H1 (cell line): ENCODE measurements around the gene SUPT4H1. TPM values are rescaled to one million over a fixed set of nuclear protein-coding genes. Genes with fewer than 3 reads are reported as not detected.

Experiments
- CTCF ChIA-PET: fragments of 300-600 bp; sonication (Branson Sonifier 250); formaldehyde crosslinking; loops from one replicate; lab custom pipeline; 2021; ENCODE audit not compliant: partially characterized antibody; lab: Charles Lee
- POLR2A ChIA-PET: fragments of 300-600 bp; sonication (Branson Sonifier 250); formaldehyde crosslinking; loops from one replicate; lab custom pipeline; 2021; ENCODE audit warnings: inconsistent platforms; ENCODE audit not compliant: partially characterized antibody; lab: Charles Lee
- DNase-seq, 2 experiments: peaks; one replicate each; pipeline versions ENCODE4 v3.0.0 to v3.0.0-alpha.2; 2010 to 2022; ENCODE audit warnings: low spot score in 2 of 2, low read depth in 1 of 2, mixed read lengths in 1 of 2
- FAIRE-seq: peaks from 2 replicates; lab custom pipeline; 2011; peaks lifted over from hg19 to GRCh38; lab: Jason Lieb, UNC
- H2AFZ ChIP-seq: 2 replicates; pipeline ENCODE4 v1.8.1; 2012; ENCODE audit warnings: low read length, inconsistent platforms
- H2AK5ac ChIP-seq: 2 replicates; pipeline ENCODE4 v1.6.1; 2013; ENCODE audit warnings: low read depth, low read length
- H2BK120ac ChIP-seq: replicated peaks from 2 replicates; pipeline ENCODE3; 2013; ENCODE audit warnings: low read depth, low read length, inconsistent platforms
- H2BK12ac ChIP-seq: 2 replicates; pipeline ENCODE4 v1.6.1; 2013; ENCODE audit warnings: low read depth, low read length
- H2BK15ac ChIP-seq: 2 replicates; pipeline ENCODE4 v1.6.1; 2013; ENCODE audit warnings: low read length
- H2BK20ac ChIP-seq: 2 replicates; pipeline ENCODE4 v1.6.1; 2013; ENCODE audit warnings: low read length
- H2BK5ac ChIP-seq: 2 replicates; pipeline ENCODE4 v1.6.1; 2013; ENCODE audit warnings: low read depth, low read length
- H3K14ac ChIP-seq: 2 replicates; pipeline ENCODE4 v1.6.1; 2013; ENCODE audit warnings: inconsistent platforms; ENCODE audit not compliant: insufficient read length
- H3K18ac ChIP-seq: 2 replicates; pipeline ENCODE4 v1.6.1; 2013; ENCODE audit warnings: low read length; ENCODE audit errors: extremely low read depth
- H3K23ac ChIP-seq: 2 replicates; pipeline ENCODE4 v1.6.1; 2013; ENCODE audit warnings: inconsistent platforms; ENCODE audit not compliant: insufficient read length
- H3K23me2 ChIP-seq: 2 replicates; pipeline ENCODE4 v1.6.1; 2013; ENCODE audit warnings: low read depth, low read length
- H3K27ac ChIP-seq: 2 replicates; pipeline ENCODE4 v1.6.1; 2011; ENCODE audit warnings: low read depth, low read length, inconsistent platforms
- H3K27me3 ChIP-seq, 4 experiments: replicated peaks in 1 of 4; 1 replicate in 1 of 4; 2 replicates in 3 of 4; pipeline versions ENCODE4 v1.6.1 to v1.8.1; 2011 to 2013; ENCODE audit warnings: low read length in 3 of 4, mild to moderate bottlenecking in 3 of 4, inconsistent platforms in 2 of 4, mixed read lengths in 2 of 4, moderate library complexity in 1 of 4; ENCODE audit not compliant: control insufficient read depth in 3 of 4, insufficient read depth in 3 of 4; ENCODE audit errors: extremely low read depth in 1 of 4
- H3K36me3 ChIP-seq, 4 experiments: 2 replicates each; pipeline versions ENCODE4 v1.6.1 to v1.8.1; 2011 to 2013; ENCODE audit warnings: mild to moderate bottlenecking in 4 of 4, low read length in 3 of 4, moderate library complexity in 2 of 4, control low read depth in 1 of 4, inconsistent platforms in 1 of 4; ENCODE audit not compliant: insufficient read depth in 4 of 4, control insufficient read depth in 2 of 4
- H3K4ac ChIP-seq: replicated peaks from 2 replicates; pipeline ENCODE3; 2013; ENCODE audit warnings: low read length, low read depth, mixed read lengths, inconsistent platforms; ENCODE audit not compliant: insufficient read length
- H3K4me1 ChIP-seq, 4 experiments: replicated peaks in 1 of 4; 1 replicate in 1 of 4; 2 replicates in 3 of 4; pipeline versions ENCODE4 v1.6.1 to v1.8.1; 2011 to 2013; ENCODE audit warnings: low read length in 3 of 4, inconsistent platforms in 2 of 4, mixed read lengths in 1 of 4; ENCODE audit not compliant: insufficient read depth in 4 of 4, control insufficient read depth in 3 of 4
- H3K4me2 ChIP-seq, 2 experiments: 2 replicates each; pipeline versions ENCODE4 v1.6.1 to v1.8.1; 2011 to 2013; ENCODE audit warnings: low read depth in 2 of 2, low read length in 2 of 2, control low read depth in 1 of 2, inconsistent platforms in 1 of 2, mild to moderate bottlenecking in 1 of 2; ENCODE audit not compliant: insufficient read depth in 1 of 2
- H3K4me3 ChIP-seq, 4 experiments: fragments of 200-600, 300-600 bp in 1 of 4; sonication (generic), shearing (Covaris generic), sonication (Bioruptor Twin) in 1 of 4; 2 replicates each; pipeline versions ENCODE4 v1.5.1 to v1.8.1; 2011 to 2016; ENCODE audit warnings: low read length in 4 of 4, low read depth in 3 of 4, control low read depth in 2 of 4, inconsistent platforms in 2 of 4, mild to moderate bottlenecking in 2 of 4, mixed read lengths in 1 of 4, moderate library complexity in 1 of 4; ENCODE audit not compliant: insufficient read depth in 2 of 4; ENCODE audit errors: extremely low read depth in 1 of 4
- H3K56ac ChIP-seq: replicated peaks from 2 replicates; pipeline ENCODE3; 2013; ENCODE audit warnings: low read depth, mild to moderate bottlenecking, mixed read lengths, low read length, inconsistent platforms; ENCODE audit not compliant: insufficient read length
- H3K79me1 ChIP-seq: 2 replicates; pipeline ENCODE4 v1.6.1; 2013; ENCODE audit warnings: low read depth, low read length, control low read depth
- H3K79me2 ChIP-seq, 2 experiments: 2 replicates each; pipeline versions ENCODE4 v1.6.1 to v1.8.1; 2012 to 2013; ENCODE audit warnings: low read length in 2 of 2, mild to moderate bottlenecking in 2 of 2, inconsistent platforms in 1 of 2; ENCODE audit not compliant: insufficient read depth in 2 of 2, control insufficient read depth in 1 of 2
- H3K9ac ChIP-seq, 4 experiments: replicated peaks in 1 of 4; 1 replicate in 1 of 4; 2 replicates in 3 of 4; pipeline versions ENCODE4 v1.6.1 to v1.8.1; 2011 to 2013; ENCODE audit warnings: low read depth in 3 of 4, low read length in 3 of 4, control low read depth in 2 of 4, mild to moderate bottlenecking in 2 of 4, moderate library complexity in 2 of 4, inconsistent platforms in 1 of 4; ENCODE audit errors: extremely low read depth in 1 of 4
- H3K9me3 ChIP-seq, 2 experiments: 2 replicates each; pipeline versions ENCODE4 v1.6.1 to v1.8.1; 2012 to 2013; ENCODE audit warnings: mild to moderate bottlenecking in 2 of 2, moderate library complexity in 2 of 2, control low read depth in 1 of 2, inconsistent platforms in 1 of 2, low read depth in 1 of 2, low read length in 1 of 2, mixed read lengths in 1 of 2; ENCODE audit not compliant: insufficient read depth in 2 of 2
- H4K20me1 ChIP-seq, 2 experiments: replicated peaks in 1 of 2; 2 replicates each; pipeline versions ENCODE3 to v1.8.1; 2011 to 2013; ENCODE audit warnings: inconsistent platforms in 2 of 2, low read length in 2 of 2, mild to moderate bottlenecking in 1 of 2; ENCODE audit not compliant: insufficient read depth in 2 of 2, control insufficient read depth in 1 of 2
- H4K5ac ChIP-seq: 2 replicates; pipeline ENCODE4 v1.6.1; 2013; ENCODE audit warnings: low read length, low read depth, mixed read lengths, inconsistent platforms; ENCODE audit not compliant: insufficient read length
- H4K8ac ChIP-seq: 2 replicates; pipeline ENCODE4 v1.8.0; 2013; ENCODE audit warnings: mild to moderate bottlenecking, moderate library complexity, low read length, inconsistent platforms; ENCODE audit not compliant: insufficient read depth; ENCODE audit errors: extremely low read depth
- H4K91ac ChIP-seq: replicated peaks from 2 replicates; pipeline ENCODE3; 2013; ENCODE audit warnings: low read length, mixed read lengths, inconsistent platforms; ENCODE audit not compliant: insufficient read length
- KDM4A ChIP-seq: IDR thresholded peaks from one replicate; pipeline ENCODE4 v1.7.1; 2012; ENCODE audit warnings: low read depth, mild to moderate bottlenecking, moderate library complexity, low read length, inconsistent platforms; ENCODE audit not compliant: severe bottlenecking
- MAX ChIP-seq: IDR thresholded peaks from 2 replicates; pipeline ENCODE4 v1.6.1; 2012; ENCODE audit warnings: inconsistent platforms
- RAD21 ChIP-seq, 2 experiments: IDR thresholded peaks in 1 of 2; conservative IDR thresholded peaks in 1 of 2; 2 replicates each; pipeline ENCODE4 v1.6.1; 2011; ENCODE audit warnings: low read depth in 2 of 2, low read length in 2 of 2, improper control_type of control experiment in 1 of 2, inconsistent platforms in 1 of 2, mild to moderate bottlenecking in 1 of 2, moderate library complexity in 1 of 2
- SP1 ChIP-seq: IDR thresholded peaks from 2 replicates; pipeline ENCODE4 v1.6.1; 2011; ENCODE audit warnings: low read depth, low read length
- WGBS, 2 experiments: shearing (Covaris generic) in 1 of 2; methylation state at CpG; one replicate each; pipeline versions ENCODE4 v1.1.6 to v1.1.7; 2013 to 2015; ENCODE audit warnings: low lambda C conversion rate in 2 of 2, mixed read lengths in 2 of 2, inconsistent platforms in 1 of 2, low coverage in 1 of 2, missing lambda C conversion rate in 1 of 2; ENCODE audit not compliant: insufficient replicate concordance in 2 of 2, insufficient coverage in 1 of 2, insufficient read length in 1 of 2; ENCODE audit errors: extremely low coverage in 1 of 2, missing lambda C conversion rate in 1 of 2; 5-methylcytosine and 5-hydroxymethylcytosine counted together
- polyA plus RNA-seq, 7 experiments: library from polyadenylated mRNA; depleted of rRNA in 3 of 7; stranded (reverse) in 5 of 7; unstranded in 2 of 7; fragments of >200 nt in 5 of 7; fragments of 200-250 nt in 2 of 7; gene quantifications; 1 replicate in 5 of 7; 2 replicates in 1 of 7; 4 replicates in 1 of 7; pipeline versions ENCODE4 v1.2.1 to v1.2.3, GENCODE V29; 2011 to 2013; ENCODE audit warnings: missing spikeins in 2 of 7, mixed read lengths in 2 of 7
- total RNA-seq: library from RNA; stranded (reverse); fragmentation: NEBNext Ultra II Directional; extraction: Animal tissue kit (Norgen Biotek cat#: 25700); gene quantifications from 2 replicates; pipeline ENCODE4 v1.2.1, GENCODE V29; 2021
- TF ChIP-seq, protein P1 (sequence below), 3 experiments: IDR thresholded peaks; 1 replicate in 2 of 3; 2 replicates in 1 of 3; pipeline versions ENCODE4 v1.5.1 to v1.6.1; 2011; ENCODE audit warnings: low read length in 3 of 3, mild to moderate bottlenecking in 3 of 3, inconsistent platforms in 2 of 3, low read depth in 1 of 3, moderate library complexity in 1 of 3; ENCODE audit not compliant: insufficient read depth in 1 of 3; ENCODE audit errors: control extremely low read depth in 1 of 3

SUPT4H1 gene
- total and polyA plus RNA-seq, 2 of the 8 experiments (the other 6 are each of a cell fraction or from before 2014, with no cell fraction given): 112 to 143 TPM

DNA sequence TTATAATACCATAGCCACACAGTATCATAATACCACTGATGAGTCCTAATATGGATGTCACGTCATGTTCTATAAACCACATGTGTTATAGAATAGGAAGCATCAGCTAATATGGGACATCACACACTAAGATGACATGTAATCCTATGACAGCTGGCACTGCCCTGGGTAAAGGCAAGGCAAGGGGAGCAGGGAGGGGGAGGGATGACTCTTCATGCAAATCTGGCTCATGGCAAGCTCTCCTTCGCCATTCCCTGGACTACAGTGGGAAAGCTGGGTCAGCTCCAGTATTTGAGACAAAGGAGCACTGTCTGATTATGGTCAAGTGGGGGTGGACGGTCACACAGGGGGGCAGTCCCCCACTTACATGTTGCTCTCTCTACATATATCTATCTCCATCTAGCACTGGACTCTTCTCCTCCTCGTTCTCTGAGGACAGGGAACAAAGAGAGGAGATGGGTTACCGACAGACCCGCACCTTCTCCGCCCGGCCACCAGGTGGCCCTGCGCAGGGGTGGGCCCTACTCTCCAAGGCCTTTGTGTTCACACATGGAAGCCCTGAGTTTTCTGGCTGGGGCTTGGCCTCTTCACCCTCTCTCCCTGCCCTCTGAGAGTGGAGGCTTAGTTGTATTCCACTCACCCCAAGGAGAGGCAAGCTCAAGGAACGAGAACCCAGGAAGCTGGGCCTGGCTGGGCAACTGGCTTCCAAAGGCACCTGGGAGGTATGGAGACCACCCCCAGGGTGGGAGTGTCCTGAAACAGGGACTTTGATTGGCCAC, 47.8 kb downstream of the SUPT4H1 start:
- DNase-seq (peak; percentile 41 to 84), FAIRE-seq (peak; percentile 79)
- TF ChIP-seq MAX (peak; percentile 63; the same call in 1 of the 2 replicates), KDM4A (no peak), RAD21 (IDR thresholded peaks at IDR 0.05 in 1 of 2, conservative IDR thresholded peaks at IDR 0.05 in 1 of 2; ENCODE audit: low read depth in 2 of 2, low read length in 2 of 2) (peak; percentile 55 to 64), SP1 (0 out of 2 replicates have a peak, but pooled peaks have one; percentile 10)
- TF ChIP-seq, protein P1, sequence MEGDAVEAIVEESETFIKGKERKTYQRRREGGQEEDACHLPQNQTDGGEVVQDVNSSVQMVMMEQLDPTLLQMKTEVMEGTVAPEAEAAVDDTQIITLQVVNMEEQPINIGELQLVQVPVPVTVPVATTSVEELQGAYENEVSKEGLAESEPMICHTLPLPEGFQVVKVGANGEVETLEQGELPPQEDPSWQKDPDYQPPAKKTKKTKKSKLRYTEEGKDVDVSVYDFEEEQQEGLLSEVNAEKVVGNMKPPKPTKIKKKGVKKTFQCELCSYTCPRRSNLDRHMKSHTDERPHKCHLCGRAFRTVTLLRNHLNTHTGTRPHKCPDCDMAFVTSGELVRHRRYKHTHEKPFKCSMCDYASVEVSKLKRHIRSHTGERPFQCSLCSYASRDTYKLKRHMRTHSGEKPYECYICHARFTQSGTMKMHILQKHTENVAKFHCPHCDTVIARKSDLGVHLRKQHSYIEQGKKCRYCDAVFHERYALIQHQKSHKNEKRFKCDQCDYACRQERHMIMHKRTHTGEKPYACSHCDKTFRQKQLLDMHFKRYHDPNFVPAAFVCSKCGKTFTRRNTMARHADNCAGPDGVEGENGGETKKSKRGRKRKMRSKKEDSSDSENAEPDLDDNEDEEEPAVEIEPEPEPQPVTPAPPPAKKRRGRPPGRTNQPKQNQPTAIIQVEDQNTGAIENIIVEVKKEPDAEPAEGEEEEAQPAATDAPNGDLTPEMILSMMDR (IDR thresholded peaks at IDR 0.05; ENCODE audit: control extremely low read depth in 1 of 3, insufficient read depth in 1 of 3, low read depth in 1 of 3, low read length in 3 of 3): peak; percentile 82 to 97 (median 93)
- Histone ChIP-seq H2BK12ac (peak overlapping the region; percentile 77), H2BK15ac (peak overlapping the region; percentile 88; the same call in 1 of the 2 replicates), H2BK5ac (0 out of 2 replicates have a peak overlapping the region, but pooled peaks have one; percentile 64), H2BK20ac (peak overlapping the region; percentile 80; the same call in 1 of the 2 replicates), H3K4ac (no peak overlapping the region), H3K27ac (peak overlapping the region; percentile 16; the same call in 1 of the 2 replicates), H3K56ac (no peak overlapping the region), H3K9me3 (no peaks in the 10 kb centered on the region), H3K18ac (peak overlapping the region; percentile 93), H3K27me3 (no peaks in the 10 kb centered on the region), H3K36me3 (0 out of 8 replicates have a peak, but pooled peaks cover 0 to 2% (median 0%) of the 10 kb centered on the region in 4 experiments), H3K4me1 (peaks cover 0 to 15% (median 10%) of the 10 kb centered on the region in 4 experiments; a peak in 5 of 7 replicates), H3K79me2 (no peaks in the 10 kb centered on the region), H4K20me1 (no peaks in the 10 kb centered on the region), H4K91ac (peak overlapping the region; percentile 67), H3K4me3 (no peak overlapping the region), H2BK120ac (no peak overlapping the region), H3K14ac (no peak overlapping the region), H3K9ac (no peak overlapping the region), H3K4me2 (0 out of 4 replicates have a peak overlapping the region, but pooled peaks of 1 of the 2 experiments have one; percentile 8), H2AFZ (peak overlapping the region; percentile 87; the same call in 1 of the 2 replicates), H3K23ac (no peak overlapping the region), H3K79me1 (no peaks in the 10 kb centered on the region), H3K23me2 (no peaks in the 10 kb centered on the region), H2AK5ac (no peak overlapping the region), H4K5ac (peak overlapping the region; percentile 65), H4K8ac (peak overlapping the region; percentile 83)
- CTCF ChIA-PET: interaction anchor here (0.6 to 9.4 kb wide), 52 partner anchors 8 to 290 kb away, joined by 3 to 172 read pairs (median 5); partner anchors contain the start of genes LPO, MKS1, MPO and RNF43
- 39% methylated on average over 10 of the region's 10 CpGs; no CpG with 5 or more reads in 1 of the 2 experiments for WGBS, 2 experiments
- POLR2A ChIA-PET: interaction anchor here (1.3 to 2.5 kb wide), 4 partner anchors 11 to 19 kb away, joined by 3 to 9 read pairs (median 4); no protein-coding TSS in a partner anchor
